BLaER1 (cell line): Measurements from ENCODE around the gene MMP25.
A peak's percentile ranks its signal among the peaks of the same experiment; 100 is the strongest.

Experiments used
- H3K27ac ChIP-seq: shearing (Covaris generic); formaldehyde crosslinking; 2 replicates; pipeline ENCODE4 v1.8.1; 2022
- H3K27me3 ChIP-seq: shearing (Covaris generic); formaldehyde crosslinking; 2 replicates; pipeline ENCODE4 v1.8.1; 2022
- H3K36me3 ChIP-seq: shearing (Covaris generic); formaldehyde crosslinking; 2 replicates; pipeline ENCODE4 v1.8.1; 2022
- H3K4me1 ChIP-seq: shearing (Covaris generic); formaldehyde crosslinking; 2 replicates; pipeline ENCODE4 v1.8.1; 2022
- H3K4me2 ChIP-seq: shearing (Covaris generic); formaldehyde crosslinking; 2 replicates; pipeline ENCODE4 v1.8.1; 2022
- H3K4me3 ChIP-seq: shearing (Covaris generic); formaldehyde crosslinking; 2 replicates; pipeline ENCODE4 v1.8.1; 2022
- H3K9ac ChIP-seq: shearing (Covaris generic); formaldehyde crosslinking; 2 replicates; pipeline ENCODE4 v1.8.1; 2022
- H3K9me3 ChIP-seq: shearing (Covaris generic); formaldehyde crosslinking; 2 replicates; pipeline ENCODE4 v1.8.1; 2022
- H4K20me1 ChIP-seq: shearing (Covaris generic); formaldehyde crosslinking; 2 replicates; pipeline ENCODE4 v1.8.1; 2022
- Cebpa-rat ChIP-seq: shearing (Covaris generic); IDR thresholded peaks from 2 replicates; pipeline ENCODE4 v1.8.1; 2022

The MMP25 gene

GRCh38 chr16:3045758-3046640, at the start of gene MMP25:
MMP25 (plus strand) TSS chr16:3046561; CDS start chr16:3046918, 357 bp downstream.
- H3K27ac ChIP-seq: no peak within 1 kb of the TSS

GRCh38 chr16:2999929-3000328, 46.4 kb upstream of the MMP25 start:
- Histone ChIP-seq H3K27ac (no peak overlapping the region), H3K36me3 (no peaks in the 10 kb centered on the region), H3K4me2 (no peak overlapping the region), H3K9ac (no peak overlapping the region), H3K4me1 (no peaks in the 10 kb centered on the region; the same call in 1 of the 2 replicates), H3K27me3 (peaks cover 87% of the 10 kb centered on the region), H3K9me3 (no peaks in the 10 kb centered on the region), H4K20me1 (0 out of 2 replicates have a peak, but pooled peaks cover 6% of the 10 kb centered on the region), H3K4me3 (no peak overlapping the region)
- TF ChIP-seq Cebpa-rat: no peak

More at GRCh38 chr16:3045758-3046640, at the start of gene MMP25:
- Histone ChIP-seq H3K4me3 (peak within 1 kb of the TSS; percentile 66), H3K9ac (peak within 1 kb of the TSS; percentile 45; the same call in 1 of the 2 replicates), H3K4me2 (peak within 1 kb of the TSS; percentile 99), H3K9me3 (no peaks in the 10 kb centered on the region; the same call in 1 of the 2 replicates), H3K27me3 (peaks cover 94% of the 10 kb centered on the region), H3K36me3 (no peaks in the 10 kb centered on the region), H4K20me1 (peaks cover 61% of the 10 kb centered on the region), H3K4me1 (peaks cover 35% of the 10 kb centered on the region)
- no peak for TF ChIP-seq Cebpa-rat

GRCh38 chr16:3000540-3000939, 45.8 kb upstream of the MMP25 start:
- H3K4me2 ChIP-seq: no peak overlapping the region
- H3K27ac ChIP-seq: no peak overlapping the region
- H3K36me3 ChIP-seq: no peaks in the 10 kb centered on the region
- no peak overlapping the region for H3K4me3 ChIP-seq
- H4K20me1 ChIP-seq: 0 out of 2 replicates have a peak, but pooled peaks cover 6% of the 10 kb centered on the region
- no peaks in the 10 kb centered on the region; the same call in 1 of the 2 replicates for H3K4me1 ChIP-seq
- no peak overlapping the region for H3K9ac ChIP-seq
- no peaks in the 10 kb centered on the region for H3K9me3 ChIP-seq
- H3K27me3 ChIP-seq: peaks cover 93% of the 10 kb centered on the region
- no peak for TF ChIP-seq Cebpa-rat

- no peaks in the 10 kb centered on the region for H3K36me3 ChIP-seq
These were observed 45.0 kb upstream of the MMP25 start for GRCh38 chr16:3001316-3001715.

GRCh38 chr16:3003582-3004270, 42.6 kb upstream of the MMP25 start:
- no peak overlapping the region for H3K27ac ChIP-seq
- H3K9ac ChIP-seq: no peak overlapping the region
- H3K4me1 ChIP-seq: peaks cover 25% of the 10 kb centered on the region
- peaks cover 93% of the 10 kb centered on the region for H3K27me3 ChIP-seq
- H3K4me2 ChIP-seq: peak overlapping the region; percentile 88
- no peak for TF ChIP-seq Cebpa-rat
- H3K36me3 ChIP-seq: no peaks in the 10 kb centered on the region
- H3K4me3 ChIP-seq: peak overlapping the region; percentile 65
- no peaks in the 10 kb centered on the region for H3K9me3 ChIP-seq
- H4K20me1 ChIP-seq: 0 out of 2 replicates have a peak, but pooled peaks cover 3% of the 10 kb centered on the region

More at GRCh38 chr16:3001316-3001715, 45.0 kb upstream of the MMP25 start:
- Histone ChIP-seq H3K4me1 (peaks cover under 1% of the 10 kb centered on the region), H3K27me3 (peaks cover 93% of the 10 kb centered on the region), H3K4me2 (no peak overlapping the region), H3K27ac (no peak overlapping the region), H3K9ac (no peak overlapping the region), H3K4me3 (no peak overlapping the region), H3K9me3 (no peaks in the 10 kb centered on the region), H4K20me1 (0 out of 2 replicates have a peak, but pooled peaks cover 6% of the 10 kb centered on the region)
- TF ChIP-seq Cebpa-rat: no peak

- Histone ChIP-seq H4K20me1 (no peaks in the 10 kb centered on the region), H3K4me1 (peaks cover 30% of the 10 kb centered on the region), H3K9ac (no peak overlapping the region), H3K27me3 (peaks cover 89% of the 10 kb centered on the region), H3K4me2 (peak overlapping the region; percentile 88), H3K27ac (no peak overlapping the region), H3K36me3 (no peaks in the 10 kb centered on the region), H3K4me3 (peak overlapping the region; percentile 65), H3K9me3 (no peaks in the 10 kb centered on the region)
- TF ChIP-seq Cebpa-rat: no peak
These were observed 42.0 kb upstream of the MMP25 start for GRCh38 chr16:3004319-3004718.

GRCh38 chr16:3004781-3005284, 41.5 kb upstream of the MMP25 start:
- Histone ChIP-seq H3K4me2 (peak overlapping the region; percentile 42), H3K9me3 (no peaks in the 10 kb centered on the region), H3K9ac (no peak overlapping the region), H3K27ac (no peak overlapping the region), H3K4me1 (peaks cover 30% of the 10 kb centered on the region), H3K27me3 (peaks cover 88% of the 10 kb centered on the region), H3K4me3 (no peak overlapping the region; the same call in 1 of the 2 replicates), H3K36me3 (no peaks in the 10 kb centered on the region), H4K20me1 (no peaks in the 10 kb centered on the region)
- TF ChIP-seq Cebpa-rat: no peak

- Histone ChIP-seq H3K4me2 (peak overlapping the region; percentile 98), H3K9ac (peak overlapping the region; percentile 3; the same call in 1 of the 2 replicates), H3K4me3 (peak overlapping the region; percentile 50)
These were observed 39.1 kb upstream of the MMP25 start for GRCh38 chr16:3007059-3007956.

More at GRCh38 chr16:3007059-3007956, 39.1 kb upstream of the MMP25 start:
- Histone ChIP-seq H4K20me1 (no peaks in the 10 kb centered on the region), H3K36me3 (no peaks in the 10 kb centered on the region), H3K27me3 (peaks cover 82% of the 10 kb centered on the region), H3K4me1 (peaks cover 36% of the 10 kb centered on the region), H3K9me3 (no peaks in the 10 kb centered on the region), H3K27ac (no peak overlapping the region)
- TF ChIP-seq Cebpa-rat: no peak
